Measurements from ENCODE around the gene CD68.
"Not testable (repeated sequence)": the region's sequence is repeated elsewhere in the genome, so short reads cannot be mapped to it uniquely, and the experiment has no call there.

The CD68 gene

DNA sequence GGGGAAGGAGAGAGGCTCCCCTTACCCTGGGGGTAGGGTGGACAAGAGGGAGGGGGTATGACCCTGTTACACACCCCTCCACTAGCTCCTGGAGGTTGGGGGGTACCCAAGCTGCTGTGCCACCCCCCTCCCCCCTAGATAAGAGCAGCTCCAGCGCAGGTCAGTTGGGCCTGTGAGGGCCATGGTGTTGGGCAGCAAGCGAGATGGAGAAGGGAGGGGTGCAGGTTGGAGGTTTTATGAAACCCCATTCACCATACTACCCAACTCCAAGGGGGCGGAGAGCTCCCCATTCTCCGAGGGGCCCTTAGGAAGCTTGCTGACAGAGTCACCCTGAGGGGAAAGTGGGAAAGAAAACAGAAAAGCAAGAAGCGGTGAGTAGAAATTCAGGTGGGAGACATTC lies 12.2 kb downstream of the CD68 start:
- H2AFZ ChIP-seq (ENCODE audit: low read depth, low read length): no peak overlapping the region
- no peak for TF ChIP-seq EZH2 (IDR thresholded peaks at IDR 0.05; ENCODE audit: borderline replicate concordance, low read depth, low read length, severe bottlenecking)
- TF ChIP-seq, protein P1, sequence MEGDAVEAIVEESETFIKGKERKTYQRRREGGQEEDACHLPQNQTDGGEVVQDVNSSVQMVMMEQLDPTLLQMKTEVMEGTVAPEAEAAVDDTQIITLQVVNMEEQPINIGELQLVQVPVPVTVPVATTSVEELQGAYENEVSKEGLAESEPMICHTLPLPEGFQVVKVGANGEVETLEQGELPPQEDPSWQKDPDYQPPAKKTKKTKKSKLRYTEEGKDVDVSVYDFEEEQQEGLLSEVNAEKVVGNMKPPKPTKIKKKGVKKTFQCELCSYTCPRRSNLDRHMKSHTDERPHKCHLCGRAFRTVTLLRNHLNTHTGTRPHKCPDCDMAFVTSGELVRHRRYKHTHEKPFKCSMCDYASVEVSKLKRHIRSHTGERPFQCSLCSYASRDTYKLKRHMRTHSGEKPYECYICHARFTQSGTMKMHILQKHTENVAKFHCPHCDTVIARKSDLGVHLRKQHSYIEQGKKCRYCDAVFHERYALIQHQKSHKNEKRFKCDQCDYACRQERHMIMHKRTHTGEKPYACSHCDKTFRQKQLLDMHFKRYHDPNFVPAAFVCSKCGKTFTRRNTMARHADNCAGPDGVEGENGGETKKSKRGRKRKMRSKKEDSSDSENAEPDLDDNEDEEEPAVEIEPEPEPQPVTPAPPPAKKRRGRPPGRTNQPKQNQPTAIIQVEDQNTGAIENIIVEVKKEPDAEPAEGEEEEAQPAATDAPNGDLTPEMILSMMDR (IDR thresholded peaks at IDR 0.05; ENCODE audit: borderline replicate concordance, extremely low read depth, low read length, poor library complexity, severe bottlenecking): no peak
- H3K36me3 ChIP-seq (ENCODE audit: insufficient read depth, low read length): peaks cover 97% of the 10 kb centered on the region
- ATAC-seq (ENCODE audit: insufficient read depth, low read depth) (no peak), DNase-seq (no peak)
- H3K27me3 ChIP-seq (ENCODE audit: insufficient read depth, low read length, poor library complexity): no peaks in the 10 kb centered on the region
- H3K4me3 ChIP-seq (ENCODE audit: low read depth in 1 of 2, low read length in 2 of 2): no peak overlapping the region
- H3K27ac ChIP-seq (ENCODE audit: low read length): no peak overlapping the region
- H3K9me3 ChIP-seq (ENCODE audit: insufficient read depth, low read length, severe bottlenecking): no peaks in the 10 kb centered on the region
- H3K4me1 ChIP-seq (ENCODE audit: insufficient read depth, low read length): no peaks in the 10 kb centered on the region
- peaks cover 3% of the 10 kb centered on the region; the same call in 1 of the 2 replicates for H3K79me2 ChIP-seq (ENCODE audit: insufficient read depth, low read length)
- no peak overlapping the region for H3K9ac ChIP-seq (ENCODE audit: low read depth, low read length)
- 0 out of 2 replicates have a peak, but pooled peaks cover 3% of the 10 kb centered on the region for H4K20me1 ChIP-seq (ENCODE audit: insufficient read depth, low read length)
- no peak overlapping the region for H3K4me2 ChIP-seq (ENCODE audit: insufficient read depth, low read length)

DNA sequence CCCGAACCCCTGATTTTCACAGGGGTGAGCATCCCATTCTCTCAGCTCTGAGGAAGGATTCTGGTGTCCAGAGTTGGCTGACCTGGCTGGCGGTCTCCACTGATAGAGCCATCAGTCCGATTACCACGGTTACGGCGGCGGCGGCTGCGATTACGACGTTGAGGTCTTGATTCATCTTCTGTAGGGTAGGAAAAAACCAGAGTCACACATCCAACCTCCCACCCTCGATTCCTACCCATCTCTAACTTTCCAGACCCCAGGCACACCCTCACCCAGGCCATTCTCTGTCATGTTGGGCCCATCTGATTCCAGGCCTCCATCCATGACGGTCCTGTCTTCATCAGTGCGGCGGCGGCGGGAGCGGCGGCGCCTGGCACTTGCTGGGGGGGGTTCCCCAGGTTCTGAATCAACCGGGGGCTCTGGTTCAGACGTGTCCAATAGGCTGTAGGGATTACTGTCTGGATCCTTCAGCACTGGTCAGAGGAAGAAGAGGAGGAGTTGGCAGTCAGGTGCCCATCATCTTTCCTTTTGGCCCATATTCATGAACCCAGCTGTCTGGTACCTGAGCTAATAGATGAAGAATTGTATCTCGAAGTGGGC lies 13.1 kb downstream of the CD68 start:
- 0 out of 2 replicates have a peak, but pooled peaks cover 3% of the 10 kb centered on the region for H4K20me1 ChIP-seq (ENCODE audit: insufficient read depth, low read length)
- TF ChIP-seq, protein P1 (IDR thresholded peaks at IDR 0.05; ENCODE audit: borderline replicate concordance, extremely low read depth, low read length, poor library complexity, severe bottlenecking): no peak
- no peak for TF ChIP-seq EZH2 (IDR thresholded peaks at IDR 0.05; ENCODE audit: borderline replicate concordance, low read depth, low read length, severe bottlenecking)
- no peak overlapping the region for H3K27ac ChIP-seq (ENCODE audit: low read length)
- H3K36me3 ChIP-seq (ENCODE audit: insufficient read depth, low read length): peaks cover 97% of the 10 kb centered on the region
- no peak for DNase-seq
- H3K4me2 ChIP-seq (ENCODE audit: insufficient read depth, low read length): no peak overlapping the region
- no peak overlapping the region for H3K9ac ChIP-seq (ENCODE audit: low read depth, low read length)
- no peaks in the 10 kb centered on the region for H3K9me3 ChIP-seq (ENCODE audit: insufficient read depth, low read length, severe bottlenecking)
- no peaks in the 10 kb centered on the region for H3K27me3 ChIP-seq (ENCODE audit: insufficient read depth, low read length, poor library complexity)
- no peak overlapping the region for H2AFZ ChIP-seq (ENCODE audit: low read depth, low read length)
- H3K4me3 ChIP-seq (ENCODE audit: low read depth in 1 of 2, low read length in 2 of 2): no peak overlapping the region
- no peaks in the 10 kb centered on the region for H3K4me1 ChIP-seq (ENCODE audit: insufficient read depth, low read length)
- 0 out of 2 replicates have a peak, but pooled peaks cover 1% of the 10 kb centered on the region for H3K79me2 ChIP-seq (ENCODE audit: insufficient read depth, low read length)
- no peak for ATAC-seq (ENCODE audit: insufficient read depth, low read depth)

DNA sequence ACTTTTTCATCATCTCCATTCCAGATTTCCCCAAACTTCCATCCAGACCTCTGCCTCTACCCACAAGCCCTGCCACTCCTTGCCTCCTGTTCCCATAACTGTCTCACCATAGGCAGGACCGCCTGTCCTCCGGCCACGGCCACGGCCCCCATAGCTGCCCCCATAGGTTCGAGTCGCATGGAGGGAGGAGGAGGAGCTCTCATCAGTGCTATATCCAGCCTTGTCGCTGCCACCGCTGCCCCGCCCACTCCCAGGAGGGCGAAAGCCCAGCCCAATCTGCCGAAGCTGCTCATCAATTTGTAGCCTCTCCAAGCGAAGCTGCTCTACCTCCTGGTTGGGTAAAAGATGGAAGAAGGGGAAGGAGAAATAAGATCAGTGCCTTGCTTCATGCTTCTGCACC lies 13.9 kb downstream of the CD68 start:
- Histone ChIP-seq H3K36me3 (ENCODE audit: insufficient read depth, low read length) (peaks cover 91% of the 10 kb centered on the region), H3K9ac (ENCODE audit: low read depth, low read length) (no peak overlapping the region)

DNA sequence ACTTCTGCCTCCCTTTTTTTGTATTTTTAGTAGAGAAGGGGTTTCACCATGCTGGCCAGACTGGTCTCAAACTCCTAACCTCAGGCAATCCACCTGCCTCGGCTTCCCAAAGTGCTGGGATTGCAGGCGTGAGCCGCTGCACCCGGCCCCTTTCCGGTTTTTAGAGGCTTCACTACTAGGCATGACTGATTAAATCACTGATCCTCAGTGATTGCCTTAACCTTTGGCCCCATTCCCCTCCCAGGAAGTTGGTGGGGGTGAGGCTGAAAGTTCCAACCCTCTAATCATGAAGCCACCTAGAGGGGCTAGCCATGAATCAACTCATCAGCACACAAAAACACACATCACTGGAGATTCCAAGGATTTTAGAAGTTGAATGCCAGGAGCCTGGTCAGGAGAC lies 18.1 kb downstream of the CD68 start:
- not testable (repeated sequence) for H3K4me3 ChIP-seq (ENCODE audit: low read depth in 1 of 2, low read length in 2 of 2); H3K9ac ChIP-seq (ENCODE audit: low read depth, low read length); H3K4me1 ChIP-seq (ENCODE audit: insufficient read depth, low read length); DNase-seq; H4K20me1 ChIP-seq (ENCODE audit: insufficient read depth, low read length); H3K27ac ChIP-seq (ENCODE audit: low read length); H2AFZ ChIP-seq (ENCODE audit: low read depth, low read length); H3K27me3 ChIP-seq (ENCODE audit: insufficient read depth, low read length, poor library complexity); H3K9me3 ChIP-seq (ENCODE audit: insufficient read depth, low read length, severe bottlenecking); ATAC-seq (ENCODE audit: insufficient read depth, low read depth); H3K79me2 ChIP-seq (ENCODE audit: insufficient read depth, low read length); H3K4me2 ChIP-seq (ENCODE audit: insufficient read depth, low read length)
- H3K36me3 ChIP-seq (ENCODE audit: insufficient read depth, low read length): peaks cover 88% of the 10 kb centered on the region

More for the DNA sequence above, 13.9 kb downstream of the CD68 start:
- no peaks in the 10 kb centered on the region for H3K4me1 ChIP-seq (ENCODE audit: insufficient read depth, low read length)
- 0 out of 2 replicates have a peak, but pooled peaks cover 1% of the 10 kb centered on the region for H3K79me2 ChIP-seq (ENCODE audit: insufficient read depth, low read length)
- H2AFZ ChIP-seq (ENCODE audit: low read depth, low read length): no peak overlapping the region
- no peaks in the 10 kb centered on the region for H3K9me3 ChIP-seq (ENCODE audit: insufficient read depth, low read length, severe bottlenecking)
- DNase-seq (no peak), ATAC-seq (ENCODE audit: insufficient read depth, low read depth) (no peak)
- H4K20me1 ChIP-seq (ENCODE audit: insufficient read depth, low read length): 0 out of 2 replicates have a peak, but pooled peaks cover 3% of the 10 kb centered on the region
- H3K4me2 ChIP-seq (ENCODE audit: insufficient read depth, low read length): no peak overlapping the region
- no peak overlapping the region for H3K27ac ChIP-seq (ENCODE audit: low read length)
- TF ChIP-seq, protein P1 (IDR thresholded peaks at IDR 0.05; ENCODE audit: borderline replicate concordance, extremely low read depth, low read length, poor library complexity, severe bottlenecking): no peak
- no peak for TF ChIP-seq EZH2 (IDR thresholded peaks at IDR 0.05; ENCODE audit: borderline replicate concordance, low read depth, low read length, severe bottlenecking)
- no peaks in the 10 kb centered on the region for H3K27me3 ChIP-seq (ENCODE audit: insufficient read depth, low read length, poor library complexity)
- H3K4me3 ChIP-seq (ENCODE audit: low read depth in 1 of 2, low read length in 2 of 2): no peak overlapping the region
